Measurements from ENCODE around the gene RNF121.

The RNF121 gene

DNA sequence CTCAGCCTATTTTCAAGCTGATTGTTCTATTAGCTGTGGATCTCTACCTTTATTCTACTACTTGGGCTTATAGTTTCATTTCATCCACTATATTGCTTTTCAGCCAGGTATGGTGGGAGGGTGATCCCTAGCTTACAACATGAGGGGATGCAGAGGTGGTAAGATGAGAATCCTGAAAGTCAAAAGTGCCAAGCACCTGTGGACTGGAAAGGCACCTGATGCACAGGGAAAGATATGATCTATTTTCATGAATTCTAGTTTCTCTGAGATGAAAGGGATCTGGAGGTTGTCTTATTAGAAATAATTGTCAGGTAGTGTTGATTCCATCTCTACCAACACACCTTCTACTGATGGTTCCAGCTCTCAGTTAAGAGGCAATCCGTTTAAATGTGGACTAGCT is 48.2 kb downstream of the RNF121 start:
- no peak for DNase-seq (ENCODE audit: low read depth)
- no peak overlapping the region for H3K4me3 ChIP-seq (ENCODE audit: control insufficient read depth, low read depth, low read length)
- no peak for TF ChIP-seq CTCF (IDR thresholded peaks at IDR 0.05; ENCODE audit: control insufficient read depth, insufficient read depth, low read depth, low read length, missing control alignments)

DNA sequence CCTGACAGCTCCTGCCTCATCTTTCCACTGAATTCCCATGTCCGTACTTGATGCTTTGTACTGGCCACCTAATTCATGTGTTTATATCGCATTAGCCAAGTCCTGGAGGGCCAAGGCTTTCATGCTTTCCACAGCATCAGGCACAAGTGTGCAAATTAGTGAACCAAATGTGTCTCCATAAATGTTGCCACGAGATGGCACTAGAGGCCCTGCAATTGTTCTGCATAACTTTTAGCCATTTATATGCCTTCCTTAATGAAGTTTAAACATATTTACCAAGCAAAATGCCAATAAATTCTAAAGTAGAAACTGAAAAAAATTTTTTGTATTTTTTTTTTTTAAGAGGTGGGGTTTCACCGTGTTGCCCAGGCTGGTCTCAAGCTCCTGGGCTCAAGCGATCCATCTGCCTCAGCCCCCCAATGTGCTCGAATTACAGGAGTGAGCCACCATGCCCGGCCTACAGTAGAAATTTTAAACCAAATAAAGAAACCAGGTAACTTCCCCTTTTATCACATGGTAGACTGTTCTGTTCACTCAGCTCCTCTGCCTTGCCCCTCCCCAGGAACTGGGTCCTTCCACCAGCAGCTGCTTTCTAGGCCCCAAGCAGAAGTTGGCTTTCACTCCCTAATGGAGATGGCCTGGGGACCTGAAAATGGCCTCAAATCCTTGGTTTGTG is 49.0 kb downstream of the RNF121 start:
- TF ChIP-seq CTCF (IDR thresholded peaks at IDR 0.05; ENCODE audit: control insufficient read depth, insufficient read depth, low read depth, low read length, missing control alignments): peak; percentile 72
- H3K4me3 ChIP-seq (ENCODE audit: control insufficient read depth, low read depth, low read length): no peak overlapping the region
- DNase-seq (ENCODE audit: low read depth): no peak

DNA sequence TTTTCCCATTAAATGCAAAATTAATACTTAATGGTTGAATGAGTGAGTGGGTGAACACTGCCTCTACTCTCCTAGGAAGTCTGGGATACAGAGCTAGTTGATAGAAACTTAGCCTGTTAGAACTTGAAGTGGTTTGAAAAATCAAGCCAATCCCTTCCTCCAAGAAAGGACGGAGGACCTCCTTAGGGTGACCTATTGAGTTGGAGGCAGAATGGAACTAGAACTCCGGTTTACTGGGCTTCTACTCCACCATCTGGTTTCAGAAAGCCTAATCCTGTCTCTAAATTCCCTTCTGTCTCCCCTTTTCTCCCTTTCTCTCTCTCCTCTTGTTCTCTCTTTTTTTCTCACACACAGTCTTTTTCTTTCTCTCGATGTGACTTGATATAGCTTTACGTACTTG is 50.2 kb downstream of the RNF121 start:
- DNase-seq (ENCODE audit: low read depth): no peak
- H3K4me3 ChIP-seq (ENCODE audit: control insufficient read depth, low read depth, low read length): no peak overlapping the region
- TF ChIP-seq CTCF (IDR thresholded peaks at IDR 0.05; ENCODE audit: control insufficient read depth, insufficient read depth, low read depth, low read length, missing control alignments): no peak

DNA sequence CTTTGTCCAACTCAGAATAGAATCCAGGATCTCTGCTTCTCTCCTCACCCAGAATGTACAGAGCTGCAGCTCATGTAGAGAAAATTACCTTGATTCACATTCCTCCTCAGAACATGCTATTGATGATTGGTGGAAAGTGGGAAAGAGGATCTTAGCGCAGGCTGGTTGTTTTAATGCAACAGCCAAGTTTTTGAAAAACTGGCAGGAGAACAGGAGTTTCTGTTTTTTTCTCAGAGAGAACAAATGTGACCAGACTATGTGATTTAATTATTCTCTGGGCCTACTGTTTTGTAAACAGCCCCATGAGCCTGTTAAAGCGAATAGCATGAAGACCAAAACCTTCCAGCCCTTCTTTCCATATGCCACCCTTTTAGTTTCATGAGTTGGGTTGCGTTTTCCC is 50.8 kb downstream of the RNF121 start:
- DNase-seq (ENCODE audit: low read depth): no peak
- TF ChIP-seq CTCF (IDR thresholded peaks at IDR 0.05; ENCODE audit: control insufficient read depth, insufficient read depth, low read depth, low read length, missing control alignments): no peak
- H3K4me3 ChIP-seq (ENCODE audit: control insufficient read depth, low read depth, low read length): no peak overlapping the region

DNA sequence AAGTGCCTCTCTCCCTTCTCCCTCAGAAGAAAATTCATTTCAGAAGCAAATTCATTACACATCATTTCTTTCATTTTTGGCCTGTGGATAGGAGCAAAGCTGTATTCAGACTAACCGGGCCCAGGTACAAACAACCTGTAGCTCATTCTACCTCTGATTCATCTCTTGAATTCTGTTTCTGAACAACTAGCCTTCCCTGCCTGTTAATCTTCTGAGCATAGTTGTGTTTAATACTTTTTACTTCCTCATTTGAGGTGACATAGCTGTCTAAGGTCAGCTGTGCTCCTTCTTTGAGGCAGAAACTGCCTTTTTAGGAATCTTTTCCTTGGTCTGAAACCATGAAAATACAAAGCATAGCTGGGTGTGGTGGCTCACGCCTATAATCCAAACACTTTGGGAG is 57.3 kb downstream of the RNF121 start:
- no peak for TF ChIP-seq CTCF (IDR thresholded peaks at IDR 0.05; ENCODE audit: control insufficient read depth, insufficient read depth, low read depth, low read length, missing control alignments)
- DNase-seq (ENCODE audit: low read depth): no peak
- no peak overlapping the region for H3K4me3 ChIP-seq (ENCODE audit: control insufficient read depth, low read depth, low read length)

- no peak for TF ChIP-seq CTCF (IDR thresholded peaks at IDR 0.05; ENCODE audit: control insufficient read depth, insufficient read depth, low read depth, low read length, missing control alignments)
- H3K4me3 ChIP-seq (ENCODE audit: control insufficient read depth, low read depth, low read length): no peak overlapping the region
- no peak for DNase-seq (ENCODE audit: low read depth)
These were observed 58.7 kb downstream of the RNF121 start for GRCh38 chr11:71987521-71987920.

All from AG09309 (cell line).